ENCODE measurements around the gene ABCC9.
"Not testable (repeated sequence)": the region's sequence is repeated elsewhere in the genome, so short reads cannot be mapped to it uniquely, and the experiment has no call there.

ABCC9 gene

DNA sequence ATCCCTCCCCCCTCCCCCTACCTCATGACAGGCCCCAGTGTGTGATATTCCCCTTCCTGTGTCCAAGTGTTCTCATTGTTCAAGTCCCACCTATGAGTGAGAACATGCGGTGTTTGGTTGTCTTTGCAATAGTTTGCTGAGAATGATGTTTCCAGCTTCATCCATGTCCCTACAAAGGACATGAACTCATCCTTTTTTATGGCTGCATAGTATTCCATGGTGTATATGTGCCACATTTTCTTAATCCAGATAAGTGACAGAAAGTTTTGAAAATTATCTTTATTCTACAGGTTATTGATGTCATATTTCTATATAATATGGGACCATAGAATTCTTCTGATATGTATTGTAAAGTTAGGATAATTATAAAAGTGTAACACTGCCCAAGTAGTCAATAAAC is 11.3 kb downstream of the ABCC9 start:
- DNase-seq = not testable (repeated sequence)

DNA sequence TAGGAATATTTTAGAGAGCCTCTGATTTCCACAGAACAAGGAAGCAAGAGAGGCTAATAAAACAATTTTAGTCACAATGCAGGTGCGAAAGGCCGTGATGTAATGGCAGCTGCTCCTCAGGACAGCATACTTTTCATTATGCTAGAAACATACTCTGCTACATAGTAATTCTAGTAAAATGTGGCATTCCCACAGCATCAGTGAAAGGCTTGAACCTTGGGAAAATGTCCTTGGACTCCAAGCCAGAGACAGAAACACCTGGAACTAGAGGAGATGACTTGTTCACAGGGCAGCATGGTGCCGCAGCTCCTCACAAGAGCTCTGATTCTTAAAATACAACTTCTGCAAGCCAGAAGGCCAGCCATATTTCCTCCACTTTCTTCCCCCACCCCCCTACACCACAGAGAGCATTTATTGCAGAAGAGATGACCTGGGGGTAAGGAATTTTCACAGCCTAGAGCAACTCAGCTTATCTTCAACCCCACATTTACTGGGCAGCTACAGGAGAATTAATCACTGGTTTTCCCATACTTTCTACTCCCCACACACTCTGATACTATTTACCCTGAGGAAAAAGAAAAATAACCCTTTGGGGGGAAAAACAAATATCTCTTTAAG is 15.8 kb downstream of the ABCC9 start:
- DNase-seq = no peak

DNA sequence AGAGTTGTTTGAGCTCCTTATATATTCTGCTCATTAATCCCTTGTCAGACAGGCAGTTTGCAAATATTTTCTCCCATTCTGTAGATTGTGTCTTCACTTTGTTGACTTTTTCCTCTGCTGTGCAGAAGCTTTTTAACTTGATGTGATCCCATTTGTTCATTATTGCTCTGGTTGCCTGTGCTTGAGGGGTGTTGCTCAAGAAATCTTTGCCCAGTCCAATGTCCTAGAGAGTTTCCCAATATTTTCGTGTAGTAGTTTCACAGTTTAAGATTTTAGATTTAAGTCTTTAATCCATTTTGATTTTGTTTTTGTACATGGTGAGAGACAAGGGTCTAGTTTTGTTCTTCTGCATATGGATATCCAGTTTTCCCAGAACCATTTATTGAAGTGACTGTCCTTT is 19.8 kb downstream of the ABCC9 start:
- DNase-seq = no peak

DNA sequence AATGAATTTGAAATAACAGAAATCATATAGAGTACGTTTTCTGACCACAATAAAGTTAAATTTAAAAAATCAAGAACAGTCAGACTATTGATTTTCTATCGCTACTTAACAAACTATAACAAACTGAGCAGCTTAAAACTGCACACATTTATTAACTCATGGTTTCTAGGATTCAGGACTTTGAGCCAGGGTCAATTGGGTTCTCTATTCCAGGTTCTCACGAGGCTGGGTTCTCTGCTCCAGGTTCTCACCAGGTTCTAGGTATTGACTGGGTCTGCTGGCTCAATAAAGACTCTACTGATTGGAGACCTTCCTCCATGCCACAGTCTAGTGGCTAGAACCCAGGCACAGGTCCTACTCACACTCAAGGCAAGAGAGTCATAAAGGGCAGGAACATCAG is 22.8 kb downstream of the ABCC9 start:
- DNase-seq = no peak

DNA sequence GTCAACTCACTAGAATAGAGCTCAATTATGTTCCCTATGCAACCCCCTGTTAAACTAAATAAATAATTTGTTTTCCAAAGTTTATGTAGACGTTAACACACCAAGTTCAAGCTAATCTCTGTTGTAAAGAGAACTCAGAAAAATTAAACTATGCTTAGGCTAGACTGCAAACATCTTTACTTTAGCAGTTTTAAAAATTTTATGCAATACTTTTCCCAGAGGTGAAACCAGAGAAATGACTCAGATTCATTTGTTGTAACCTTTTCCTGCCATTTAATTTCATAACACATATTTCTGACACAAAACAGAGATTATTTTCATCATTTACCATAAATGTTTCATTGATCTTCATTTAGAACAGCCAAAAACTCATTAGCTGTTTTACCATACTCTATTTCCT is 27.4 kb downstream of the ABCC9 start:
- no peak for DNase-seq

DNA sequence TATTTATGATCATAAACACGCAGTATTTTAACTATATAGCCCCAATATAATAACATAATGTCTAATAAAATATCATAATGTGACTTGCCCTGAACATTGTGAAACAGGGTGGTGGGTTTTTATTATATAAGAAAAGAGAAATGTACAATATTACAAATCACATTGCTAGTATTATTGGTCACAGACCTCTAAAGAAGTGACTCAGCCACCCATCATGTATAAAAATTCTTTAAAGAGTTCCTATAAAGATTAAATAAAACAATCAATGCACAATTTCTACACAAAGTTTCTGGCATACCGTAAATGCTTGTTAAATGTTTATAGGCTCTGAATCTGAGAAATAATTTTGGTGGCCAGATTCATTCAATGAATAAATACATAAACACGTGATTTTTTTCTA is 28.9 kb downstream of the ABCC9 start:
- DNase-seq = no peak

DNA sequence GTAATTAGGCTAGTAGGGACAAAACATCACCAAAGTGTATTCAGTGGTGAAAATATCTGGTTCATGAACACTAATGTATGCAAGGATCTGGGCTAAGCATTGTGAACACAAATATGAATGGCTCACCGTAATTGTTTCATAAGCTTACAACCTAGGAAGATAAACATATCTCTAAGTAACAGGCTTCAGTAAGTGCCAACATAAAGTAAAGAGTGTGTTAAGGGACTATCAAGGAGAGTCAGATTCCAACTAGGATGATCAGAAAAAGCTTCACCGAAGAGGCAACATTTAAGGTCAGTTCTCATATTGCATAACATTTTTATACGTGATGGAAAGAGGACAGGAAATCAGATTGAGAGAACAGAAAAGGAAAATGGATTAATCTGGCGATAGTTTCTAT is 29.4 kb downstream of the ABCC9 start:
- no peak for DNase-seq

DNA sequence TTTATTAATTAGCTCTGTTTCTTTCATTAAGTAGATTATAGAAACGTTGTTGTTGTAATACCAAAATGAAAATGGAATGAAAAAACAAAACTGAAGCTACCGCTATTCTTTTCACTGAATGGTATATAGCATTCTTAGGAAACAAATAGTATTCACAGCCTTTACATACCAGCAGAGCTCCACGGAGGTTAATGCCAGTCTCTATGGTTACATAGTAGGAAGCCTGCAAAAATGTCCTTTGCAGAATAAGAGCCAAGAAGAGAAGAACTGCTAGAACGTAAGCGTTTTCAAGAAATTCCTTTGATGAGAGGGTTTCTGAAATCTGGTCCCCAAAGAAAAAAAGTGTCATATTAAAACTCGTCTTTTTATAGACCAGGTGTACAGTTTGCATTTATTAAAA is 30.6 kb downstream of the ABCC9 start:
- no peak for DNase-seq

DNA sequence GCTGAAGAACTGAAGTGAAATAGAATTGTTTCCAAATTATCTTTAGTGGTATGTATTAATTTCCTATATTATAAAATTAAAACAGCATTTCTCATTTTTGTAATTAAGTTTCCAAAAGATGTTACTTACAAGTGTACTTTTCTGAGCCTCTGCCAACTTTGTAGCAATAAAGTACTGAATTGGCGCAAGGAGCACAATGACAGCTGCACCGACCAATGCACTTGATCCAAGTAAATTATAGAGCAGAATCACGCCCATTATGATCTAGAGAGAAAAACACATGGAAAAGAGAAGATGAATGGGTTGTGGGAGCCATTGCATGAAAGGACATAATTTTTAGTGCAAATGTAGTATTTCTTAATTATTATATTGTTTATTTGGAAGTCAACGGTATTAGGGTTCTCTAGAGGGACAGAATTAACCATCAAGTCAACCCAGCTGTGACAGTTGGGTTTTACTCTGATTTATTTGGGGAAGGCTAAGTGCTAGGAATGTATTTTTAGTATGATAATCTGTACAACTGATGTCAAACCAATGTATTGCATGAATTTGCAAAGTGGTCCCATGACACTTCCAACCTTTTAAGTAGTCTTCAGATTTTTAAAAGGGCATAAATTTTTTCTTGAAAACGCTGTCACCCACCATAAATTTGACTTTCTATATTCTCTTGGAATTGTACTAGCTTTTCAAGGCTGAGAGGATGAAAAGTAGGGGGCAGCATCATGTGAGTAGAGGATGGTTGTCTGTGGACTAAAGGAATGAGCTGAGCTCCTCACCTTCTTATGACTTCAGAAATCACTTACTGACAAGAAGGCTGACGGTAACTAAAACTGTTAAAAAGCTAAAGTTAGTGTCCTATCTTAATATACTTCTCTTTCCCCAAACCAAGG is 33.0 kb downstream of the ABCC9 start:
- no peak for DNase-seq

DNA sequence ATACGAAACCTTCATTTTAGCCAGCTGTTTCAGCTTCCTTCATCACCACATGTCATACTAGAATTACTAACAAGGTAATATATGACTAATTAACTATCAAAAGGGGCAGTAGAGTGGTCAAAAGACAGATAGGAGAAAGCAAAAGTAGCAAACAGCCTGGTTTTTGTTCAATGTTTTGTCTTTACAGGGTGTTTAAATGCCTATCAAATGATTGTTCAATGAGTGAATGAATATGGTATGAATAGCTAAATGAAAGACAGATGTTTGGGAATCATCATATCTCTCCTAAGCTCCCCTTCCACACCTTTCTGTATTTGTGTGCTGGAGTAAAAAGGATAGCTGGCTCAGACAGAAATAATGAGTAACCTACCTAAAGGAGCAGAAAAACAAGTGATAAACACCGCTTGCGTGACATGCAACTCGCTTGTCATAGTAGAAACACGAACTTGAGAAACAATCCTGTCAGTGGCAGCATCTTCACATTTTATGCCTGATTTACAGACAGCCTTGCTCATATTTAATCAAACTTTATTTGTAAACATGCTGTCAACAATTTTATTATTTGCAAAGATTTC is 34.2 kb downstream of the ABCC9 start:
- DNase-seq = no peak

DNA sequence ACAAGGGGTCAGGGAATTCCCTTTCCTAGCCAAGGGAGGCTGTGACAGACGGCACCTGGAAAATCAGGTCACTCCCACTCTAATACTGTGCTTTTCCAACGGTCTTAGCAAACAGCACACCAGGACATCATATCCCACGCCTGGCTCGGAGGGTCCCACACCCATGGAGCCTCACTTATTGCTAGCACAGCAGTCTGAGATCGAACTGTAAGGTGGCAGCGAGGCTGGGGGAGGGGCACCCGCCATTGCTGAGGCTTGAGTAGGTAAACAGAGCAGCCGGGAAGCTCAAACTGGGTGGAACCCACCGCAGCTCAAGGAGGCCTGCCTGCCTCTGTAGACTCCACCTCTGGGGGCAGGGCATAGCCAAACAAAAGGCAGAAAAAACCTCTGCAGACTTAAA is 41.7 kb downstream of the ABCC9 start:
- DNase-seq = not testable (repeated sequence)

DNA sequence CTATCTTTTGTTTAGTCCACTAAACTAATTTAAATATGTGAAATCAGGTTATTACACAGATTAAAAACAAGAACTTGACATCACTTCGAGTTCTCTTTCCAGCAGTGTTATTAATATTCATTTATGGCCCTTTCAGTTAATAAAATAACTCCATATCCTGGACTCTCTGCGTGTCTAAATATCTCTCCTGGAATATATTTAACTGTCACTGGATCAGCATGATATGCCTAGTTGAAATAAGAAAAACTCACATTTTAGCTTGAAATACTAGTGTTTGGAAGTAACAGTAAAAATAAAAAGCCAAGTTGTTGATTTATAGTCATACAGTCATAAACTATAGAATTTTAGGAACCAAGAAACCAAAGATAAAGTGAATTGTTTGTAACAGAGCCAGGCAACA is 45.6 kb downstream of the ABCC9 start:
- no peak for DNase-seq

DNA sequence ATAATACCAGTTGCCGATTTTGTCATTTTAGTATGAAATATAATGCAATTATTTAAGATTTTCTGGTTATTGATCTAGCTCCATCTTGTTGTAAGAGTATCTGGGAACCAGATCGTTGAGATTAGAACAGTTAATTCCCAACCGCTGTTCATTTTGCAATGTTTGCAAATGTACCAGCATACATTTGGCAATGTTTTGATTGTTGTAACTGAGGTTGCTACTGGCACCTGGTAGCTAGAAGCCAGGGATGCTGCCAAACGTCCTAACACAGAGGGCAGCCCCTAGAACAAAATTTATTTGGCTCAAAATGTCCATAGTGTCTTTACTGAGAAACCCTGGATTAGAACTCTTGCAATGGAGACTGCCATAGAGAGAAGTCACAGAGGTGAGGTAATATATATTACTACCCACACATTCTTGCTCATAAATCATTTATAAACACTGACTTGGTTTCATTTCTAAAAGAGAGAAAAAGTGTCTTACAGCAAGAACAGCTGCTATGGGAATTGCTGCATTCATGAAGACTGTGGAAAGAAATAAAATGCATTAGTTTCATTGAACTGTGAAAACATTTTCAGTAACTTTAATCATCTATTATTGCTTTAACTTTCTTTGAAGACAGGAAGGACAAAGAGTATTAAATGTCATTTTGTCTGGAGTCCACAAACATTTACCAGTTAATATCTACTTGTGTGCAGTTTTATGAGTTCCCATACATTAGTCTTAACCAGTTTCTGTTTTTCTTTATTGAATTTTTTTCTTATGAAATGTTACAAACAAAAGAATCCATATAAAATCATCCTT is 46.2 kb downstream of the ABCC9 start:
- no peak for DNase-seq

DNA sequence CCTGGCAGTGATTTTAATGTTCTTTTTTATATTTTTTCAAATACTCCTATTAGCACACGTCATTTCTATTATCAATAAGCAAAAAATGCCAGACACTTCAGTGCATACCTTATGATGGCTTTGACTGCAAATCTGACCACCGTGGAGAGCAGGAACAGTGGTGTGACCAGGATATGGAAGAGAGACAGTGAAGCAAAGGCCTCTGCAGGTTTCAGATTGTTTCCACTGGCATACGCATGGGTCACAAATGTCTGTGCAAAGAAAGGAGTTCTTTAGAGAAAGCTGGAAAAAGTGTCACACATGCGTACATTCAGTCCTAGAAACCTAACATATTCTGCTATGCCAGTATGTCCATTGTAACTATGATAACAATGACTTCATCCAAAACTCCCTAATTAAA is 47.3 kb downstream of the ABCC9 start:
- DNase-seq = no peak

DNA sequence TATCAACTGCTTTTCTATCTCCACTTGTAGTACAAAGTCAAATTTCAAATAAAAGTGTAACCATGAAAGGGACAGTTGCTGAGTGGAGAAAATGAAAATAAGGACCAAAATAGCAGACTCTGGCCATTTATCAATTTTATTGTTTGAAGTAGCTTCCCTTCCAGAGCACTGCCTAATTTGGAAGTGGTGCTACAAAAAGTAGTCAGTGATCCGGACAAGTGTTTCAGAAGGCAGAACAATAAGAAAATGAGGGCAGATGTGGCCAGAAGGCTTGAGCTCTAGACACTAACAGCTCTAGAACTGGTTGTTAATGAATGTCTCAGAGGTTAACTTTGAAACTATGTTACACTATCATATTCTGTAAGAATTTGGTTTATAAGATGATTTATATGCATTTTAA is 48.9 kb downstream of the ABCC9 start:
- no peak for DNase-seq

DNA sequence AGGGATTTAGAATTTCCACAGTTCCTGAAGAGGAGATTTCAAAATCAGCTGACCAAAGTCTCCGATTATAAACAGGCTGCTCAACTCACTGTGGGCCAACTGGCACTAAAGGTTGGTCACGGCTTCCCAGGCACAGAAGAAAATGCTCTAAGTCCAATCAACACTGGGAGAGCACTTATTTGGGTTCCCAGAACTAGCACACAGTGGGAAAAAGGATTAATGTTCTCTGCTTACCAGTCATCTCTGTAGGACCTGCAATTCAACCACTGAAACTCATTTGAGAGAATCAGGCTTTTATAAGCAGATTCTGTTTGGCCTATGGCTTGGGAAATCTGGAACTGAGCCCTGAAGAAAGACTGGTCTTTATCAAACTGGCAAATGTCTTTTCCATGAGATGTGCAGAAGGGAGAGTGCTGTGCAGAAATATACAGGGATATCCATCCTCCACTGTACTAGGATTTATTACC is 49.4 kb downstream of the ABCC9 start:
- no peak for DNase-seq

DNA sequence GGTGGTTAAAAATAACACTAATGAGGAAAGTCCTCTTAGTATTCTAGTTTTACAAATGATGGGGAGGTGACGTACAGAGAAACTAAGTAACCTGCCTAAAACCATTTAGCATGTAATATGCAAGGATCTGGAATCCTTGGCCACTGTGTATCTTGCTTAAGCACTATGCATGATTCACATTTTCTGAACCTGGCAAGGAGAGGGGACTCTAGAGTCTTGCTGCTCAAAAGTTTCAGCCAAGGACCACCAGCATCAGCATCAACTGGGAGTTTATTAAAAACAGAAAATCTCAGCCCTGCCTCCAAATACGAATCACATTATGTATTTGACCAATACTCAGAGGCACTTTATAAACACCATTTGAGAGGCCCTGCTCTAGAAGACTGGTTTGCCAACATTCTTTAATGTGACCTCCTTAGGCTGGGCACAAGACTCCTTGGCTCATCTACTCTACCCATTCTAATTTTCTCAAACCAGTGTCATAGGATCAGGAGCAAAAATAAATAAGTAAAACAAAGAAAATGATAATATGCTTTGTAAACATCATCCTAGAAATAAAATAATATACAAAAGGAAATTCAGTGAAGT is 52.9 kb downstream of the ABCC9 start:
- DNase-seq = no peak

DNA sequence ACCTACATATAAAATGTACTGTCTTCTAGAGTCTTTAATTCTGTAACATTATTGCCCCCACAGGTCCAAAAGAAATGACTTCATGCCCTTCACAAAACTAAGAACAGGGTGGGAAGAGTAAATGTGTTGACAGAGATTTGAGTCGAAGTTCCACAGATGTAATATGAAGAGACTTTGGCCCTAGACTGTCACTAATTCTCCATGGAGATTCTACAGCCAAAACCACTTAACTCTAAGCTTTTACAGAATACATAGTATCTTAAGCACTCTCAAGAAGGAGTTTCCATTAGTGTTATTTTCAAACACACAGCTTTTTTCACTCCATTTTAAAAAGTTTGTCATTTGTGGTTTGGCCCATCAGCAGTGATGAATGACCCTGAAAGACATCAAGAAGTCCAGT is 56.3 kb downstream of the ABCC9 start:
- no peak for DNase-seq

DNA sequence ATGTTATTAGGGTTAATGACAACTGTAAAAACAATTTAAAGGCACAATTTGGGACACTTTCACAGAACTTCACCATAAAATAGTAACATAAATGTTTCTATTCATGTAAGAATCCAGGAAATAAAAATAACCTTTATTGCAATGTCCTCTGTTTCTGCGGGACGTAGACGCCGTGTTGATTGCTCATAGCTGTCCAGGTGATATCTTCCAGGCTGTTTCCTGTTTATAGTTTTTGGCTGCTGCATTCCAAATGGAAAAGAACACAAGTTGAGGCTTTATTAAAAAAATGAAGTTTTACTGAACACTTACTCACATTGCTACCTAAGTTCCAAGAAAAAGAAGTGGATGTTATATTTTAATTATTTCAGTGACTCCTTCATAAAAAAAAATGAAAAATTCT is 58.6 kb downstream of the ABCC9 start:
- DNase-seq = no peak

DNA sequence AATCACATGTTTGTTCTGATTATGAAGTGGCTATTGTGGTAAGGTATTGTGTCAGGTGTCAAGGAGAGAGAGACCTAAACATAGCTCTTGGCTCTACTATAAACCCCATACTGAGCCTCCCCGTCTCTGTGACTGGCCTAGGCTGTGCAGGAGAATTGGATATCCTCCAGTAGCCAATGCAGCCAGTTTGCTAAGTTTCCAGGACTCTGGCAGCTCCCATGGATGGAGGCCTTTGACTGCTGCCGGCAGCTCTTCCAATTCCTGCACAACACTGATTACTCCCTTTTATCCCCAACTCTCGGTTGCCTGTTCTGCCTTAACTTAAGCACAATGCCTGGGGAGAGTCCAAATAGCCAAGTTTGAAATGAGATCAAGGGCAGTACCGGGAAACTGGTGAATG is 59.3 kb downstream of the ABCC9 start:
- no peak for DNase-seq

DNA sequence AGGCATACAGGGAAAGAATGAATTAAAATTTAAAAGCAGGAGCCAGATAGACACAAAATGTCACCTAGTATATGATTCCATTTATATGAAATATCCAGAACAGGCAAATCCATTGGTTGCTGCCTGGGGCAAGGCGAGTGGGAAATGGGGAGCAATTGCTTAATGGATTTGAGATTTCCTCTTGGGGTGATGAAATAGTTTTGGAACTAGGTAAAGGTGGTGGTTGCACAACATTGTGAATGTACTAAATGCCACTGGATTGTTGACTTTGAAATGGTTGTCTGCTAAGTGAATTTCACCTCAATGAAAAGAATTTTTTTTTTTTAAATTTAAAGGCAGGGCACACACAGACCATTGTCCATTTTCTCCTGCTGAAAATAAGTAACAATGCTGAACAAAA is 61.9 kb downstream of the ABCC9 start:
- DNase-seq = no peak

DNA sequence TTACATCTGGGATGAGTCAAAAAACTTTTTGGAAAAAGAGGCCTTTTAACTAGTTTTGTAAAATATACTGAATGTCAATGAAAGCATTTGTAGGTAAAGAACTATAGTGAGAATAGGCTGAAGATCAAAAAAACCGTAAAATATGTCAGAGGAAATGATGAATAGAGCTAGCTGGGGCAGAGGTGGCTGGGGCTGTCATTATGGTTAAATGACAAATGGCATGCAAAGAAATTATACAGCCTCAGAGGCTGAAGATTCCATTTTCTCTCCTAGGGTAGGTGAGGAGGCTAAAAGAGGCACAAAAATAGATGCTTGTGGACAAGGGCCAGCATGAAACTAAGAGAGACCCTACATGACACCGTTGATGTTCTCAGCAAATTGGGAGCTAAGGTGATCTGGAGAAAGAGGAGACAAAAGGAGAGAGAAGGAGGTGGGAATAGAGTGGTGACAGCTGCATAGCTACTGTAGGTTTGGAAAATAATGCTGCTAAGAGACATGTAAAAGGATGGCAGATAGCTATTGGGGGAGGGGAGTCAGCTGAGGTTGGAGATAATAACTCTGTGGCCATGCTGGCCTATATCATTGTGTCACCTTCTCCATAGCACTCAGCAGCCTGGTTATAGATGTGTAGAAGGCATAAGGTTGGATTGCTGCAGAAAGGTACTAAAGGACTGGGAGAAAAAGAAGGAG is 63.8 kb downstream of the ABCC9 start:
- DNase-seq = no peak
